IPS DF 6.9 (cell line): ENCODE data around the gene OR2AT4.
"Not testable (repeated sequence)": the region's sequence is repeated elsewhere in the genome, so short reads cannot be mapped to it uniquely, and the experiment has no call there.

ENCODE experiments used
- DNase-seq: peaks from one replicate; pipeline ENCODE4 v3.0.0-alpha.2; 2013; ENCODE audit warnings: low read depth, low spot score
- H3K27ac ChIP-seq: one replicate; pipeline ENCODE4 v1.5.1; 2013; ENCODE audit warnings: low read length, control low read depth
- H3K27me3 ChIP-seq: 2 replicates; pipeline ENCODE4 v1.6.1; 2013; ENCODE audit warnings: mild to moderate bottlenecking, low read length; ENCODE audit not compliant: control insufficient read depth, insufficient read depth
- H3K36me3 ChIP-seq: 2 replicates; pipeline ENCODE4 v1.6.1; 2013; ENCODE audit warnings: low read length; ENCODE audit not compliant: control insufficient read depth, insufficient read depth
- H3K4me1 ChIP-seq: 2 replicates; pipeline ENCODE4 v1.6.1; 2013; ENCODE audit warnings: low read length; ENCODE audit not compliant: control insufficient read depth, insufficient read depth
- H3K4me3 ChIP-seq: 2 replicates; pipeline ENCODE4 v1.5.1; 2013; ENCODE audit warnings: mild to moderate bottlenecking, low read length
- H3K9me3 ChIP-seq: 2 replicates; pipeline ENCODE4 v1.6.1; 2013; ENCODE audit warnings: low read length, inconsistent platforms; ENCODE audit not compliant: control insufficient read depth, insufficient read depth
- WGBS: extraction: QIAGEN DNeasy Blood & Tissue Kit; methylation state at CpG from one replicate; pipeline ENCODE4 v1.1.7; 2013; ENCODE audit warnings: mixed read lengths, missing lambda C conversion rate; ENCODE audit not compliant: insufficient read length, insufficient coverage; 5-methylcytosine and 5-hydroxymethylcytosine counted together

Gene OR2AT4

DNA sequence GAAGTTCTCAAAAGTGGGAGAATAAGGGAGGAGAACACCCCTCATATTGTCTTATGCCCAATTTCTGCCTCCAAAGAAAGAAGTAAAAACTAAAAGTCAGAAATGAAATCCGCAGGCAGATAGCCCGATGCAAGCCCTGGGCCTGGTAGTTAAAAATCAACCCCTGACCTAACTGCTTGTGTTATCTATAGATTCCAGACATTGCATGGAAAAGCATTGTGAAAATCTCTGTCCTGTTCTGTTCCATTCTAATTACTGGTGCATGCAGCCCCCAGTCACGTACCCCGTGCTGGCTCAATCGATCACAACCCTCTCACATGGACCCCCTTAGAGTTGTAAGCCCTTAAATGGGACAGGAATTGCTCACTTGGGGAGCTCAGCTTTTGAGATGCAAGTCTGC, 50.0 kb downstream of the OR2AT4 start:
- H3K27me3 ChIP-seq, H3K9me3 ChIP-seq, H3K4me3 ChIP-seq, DNase-seq, H3K27ac ChIP-seq, H3K4me1 ChIP-seq, H3K36me3 ChIP-seq: not testable (repeated sequence)
- WGBS = no CpG with 5 or more reads among the region's 5 CpGs

DNA sequence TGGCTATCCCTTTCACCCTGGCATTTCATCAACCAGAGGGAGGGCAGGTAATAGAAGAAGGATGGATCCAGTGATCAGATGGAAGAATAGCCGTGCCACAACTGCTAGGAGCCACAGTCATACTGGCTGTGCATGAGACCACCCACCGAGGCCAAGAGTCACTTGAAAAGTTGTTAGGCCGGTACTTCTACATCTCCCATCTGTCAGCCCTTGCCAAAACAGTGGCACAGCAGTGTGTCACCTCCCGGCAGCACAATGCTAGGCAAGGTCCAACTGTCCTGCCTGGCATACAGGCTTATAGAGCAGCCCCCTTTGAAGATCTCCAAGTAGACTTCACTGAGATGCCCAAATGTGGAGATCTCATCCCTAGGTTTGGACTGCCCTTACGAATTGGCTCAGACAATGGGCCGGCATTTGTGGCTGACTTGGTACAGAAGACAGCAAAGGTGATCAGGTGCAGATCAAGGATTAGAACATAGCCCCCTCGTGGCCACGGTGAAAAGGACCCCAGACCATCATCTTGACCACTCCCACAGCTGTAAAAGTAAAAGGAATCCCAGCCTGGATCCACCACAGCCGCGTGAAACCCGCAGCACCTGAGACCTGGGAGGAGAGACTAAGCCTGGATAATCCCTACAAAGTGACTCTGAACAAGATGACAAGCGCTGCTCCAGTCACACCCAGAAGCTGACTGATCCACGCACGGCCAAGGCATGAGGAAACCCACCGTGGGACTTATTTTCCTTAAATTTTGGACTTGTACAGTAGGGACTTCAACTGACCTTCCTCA, 52.1 kb downstream of the OR2AT4 start:
- H3K9me3 ChIP-seq, H3K36me3 ChIP-seq, H3K4me1 ChIP-seq, H3K4me3 ChIP-seq, H3K27ac ChIP-seq, DNase-seq, H3K27me3 ChIP-seq: not testable (repeated sequence)
- no CpG with 5 or more reads among the region's 15 CpGs for WGBS

DNA sequence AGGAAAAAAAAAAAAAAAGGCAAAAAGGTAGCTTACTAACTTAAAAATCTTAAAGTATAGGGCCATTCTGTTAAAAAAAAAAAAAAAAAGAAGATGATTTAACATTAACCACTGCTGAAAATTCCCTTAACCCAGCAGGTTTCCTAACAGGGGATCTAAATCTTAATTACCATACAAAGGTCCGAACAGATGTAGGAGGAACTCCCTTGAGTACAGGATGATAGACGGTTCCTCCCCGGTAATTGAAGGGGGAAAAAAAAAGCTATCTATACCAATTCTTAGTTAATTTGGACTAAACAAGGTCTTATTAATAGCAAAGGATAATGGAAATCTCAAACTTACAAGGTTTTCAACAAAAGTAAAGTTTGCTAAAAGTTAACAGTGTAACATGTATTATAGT, 54.9 kb downstream of the OR2AT4 start:
- whole genome bisulfite sequencing = no CpG with 5 or more reads among the region's 3 CpGs
- H3K27me3 ChIP-seq, H3K4me1 ChIP-seq, DNase-seq, H3K36me3 ChIP-seq, H3K27ac ChIP-seq, H3K9me3 ChIP-seq, H3K4me3 ChIP-seq: not testable (repeated sequence)

DNA sequence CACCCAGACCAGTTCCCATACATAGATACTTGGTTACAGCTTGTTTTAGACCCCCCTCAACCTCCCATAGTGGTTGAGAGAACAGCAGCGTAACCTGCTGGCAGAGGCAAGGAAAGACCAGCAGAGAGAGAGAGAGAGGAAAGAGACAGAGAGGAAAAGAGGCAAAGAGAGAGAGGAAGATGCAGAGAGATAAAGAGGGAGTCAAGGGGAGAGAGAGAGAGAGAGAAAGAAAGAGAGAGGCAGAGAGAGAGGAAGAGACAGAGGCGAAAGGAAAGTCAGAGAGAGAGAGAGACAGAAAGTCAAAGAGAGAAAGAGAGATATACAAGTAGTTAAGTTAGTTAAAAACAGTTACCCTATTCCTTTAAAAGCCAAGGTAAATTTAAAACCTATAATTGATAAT, 55.4 kb downstream of the OR2AT4 start:
- H3K36me3 ChIP-seq = no peaks in the 10 kb centered on the region
- no peaks in the 10 kb centered on the region; the same call in 1 of the 2 replicates for H3K4me1 ChIP-seq
- H3K27me3 ChIP-seq = no peaks in the 10 kb centered on the region
- DNase-seq = no peak
- H3K9me3 ChIP-seq = no peaks in the 10 kb centered on the region
- no peak overlapping the region for H3K4me3 ChIP-seq
- H3K27ac ChIP-seq = no peak overlapping the region
- WGBS = no CpG with 5 or more reads among the region's 2 CpGs

DNA sequence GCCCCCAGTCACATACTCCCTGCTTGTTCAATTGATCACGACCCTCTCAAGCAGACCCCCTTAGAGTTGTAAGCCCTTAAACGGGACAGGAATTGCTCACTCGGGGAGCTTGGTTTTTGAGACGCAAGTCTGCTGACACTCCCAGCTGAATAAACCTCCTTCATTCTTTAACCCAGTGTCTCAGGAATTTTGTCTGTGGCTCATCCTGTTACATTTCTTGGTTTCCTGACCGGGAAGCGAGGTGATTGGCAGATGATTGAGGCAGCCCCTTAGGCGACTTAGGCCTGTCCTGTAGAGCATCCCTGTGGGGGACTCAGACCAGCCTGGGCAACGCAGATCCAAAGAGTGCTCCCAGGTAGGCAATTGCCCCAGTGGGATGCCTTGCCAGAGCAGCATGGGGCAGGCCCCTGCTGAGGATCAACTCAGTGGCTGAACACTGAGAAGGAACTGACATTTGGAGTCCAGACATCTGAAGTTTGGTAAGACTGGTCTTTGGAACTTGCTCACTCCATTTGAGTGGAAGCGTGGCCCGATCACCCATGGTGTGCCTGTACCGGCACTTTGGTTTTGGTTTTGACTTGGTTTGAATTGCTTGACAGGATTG, 56.4 kb downstream of the OR2AT4 start:
- H3K4me1 ChIP-seq = no peaks in the 10 kb centered on the region; the same call in 1 of the 2 replicates

DNA sequence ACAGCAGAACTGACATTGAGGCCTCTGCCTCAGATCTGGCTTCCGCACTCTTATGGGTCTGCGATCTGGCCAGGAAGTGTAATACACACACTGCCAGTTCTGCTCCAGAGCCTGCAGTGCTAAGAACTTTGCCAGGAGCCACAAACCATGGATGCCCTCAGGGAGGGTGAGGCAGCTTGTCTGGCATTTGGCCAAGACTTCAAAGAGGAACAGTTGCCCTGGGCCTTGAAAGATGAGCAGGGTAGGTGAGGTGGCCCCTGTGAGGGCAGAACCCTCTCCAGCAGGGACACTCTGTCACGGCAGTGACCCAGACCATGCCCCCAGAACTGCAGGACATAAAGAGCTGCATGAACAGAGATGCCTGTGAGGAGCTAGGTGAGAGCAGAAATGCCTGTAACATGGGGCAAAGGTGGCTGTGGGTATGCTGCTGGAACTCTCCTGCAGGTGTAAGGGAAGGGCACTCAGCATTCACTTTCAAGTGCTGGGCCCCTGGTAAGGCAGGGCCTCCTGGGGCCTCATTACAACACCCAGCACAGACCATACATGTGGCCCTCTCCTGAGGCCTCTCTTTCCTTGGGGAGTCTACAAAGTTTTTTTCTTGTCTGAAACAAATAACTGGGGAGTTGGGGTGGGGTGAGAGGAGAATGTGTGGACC, 60.6 kb downstream of the OR2AT4 start:
- Histone ChIP-seq H3K4me1 (no peaks in the 10 kb centered on the region; the same call in 1 of the 2 replicates), H3K27ac (no peak overlapping the region), H3K36me3 (no peaks in the 10 kb centered on the region), H3K27me3 (no peaks in the 10 kb centered on the region), H3K9me3 (no peaks in the 10 kb centered on the region), H3K4me3 (no peak overlapping the region)
- DNase-seq = no peak
- no CpG with 5 or more reads among the region's 3 CpGs for WGBS

More for the DNA sequence above, 56.4 kb downstream of the OR2AT4 start:
- Histone ChIP-seq H3K36me3 (no peaks in the 10 kb centered on the region), H3K27me3 (no peaks in the 10 kb centered on the region), H3K4me3 (no peak overlapping the region), H3K9me3 (no peaks in the 10 kb centered on the region), H3K27ac (no peak overlapping the region)
- WGBS = no CpG with 5 or more reads among the region's 11 CpGs
- DNase-seq = no peak

DNA sequence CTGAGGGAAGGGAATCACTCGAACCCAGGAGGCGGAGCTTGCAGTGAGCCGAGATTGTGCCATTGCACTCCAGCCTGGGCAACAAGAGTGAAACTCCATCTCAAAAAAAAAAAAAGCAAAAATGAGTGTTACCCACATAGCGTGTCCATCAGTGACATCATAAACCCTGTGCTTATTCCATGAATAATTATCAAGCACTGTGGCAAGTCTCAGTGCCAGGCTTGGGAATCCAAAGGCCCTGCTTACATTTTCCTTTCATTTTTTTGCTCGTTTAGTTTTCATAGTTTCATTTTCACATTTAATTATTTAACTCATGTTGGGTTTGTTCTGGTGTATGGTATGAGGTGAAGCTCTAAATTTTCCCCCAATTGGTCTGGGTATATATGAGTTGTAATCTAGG, 61.4 kb downstream of the OR2AT4 start:
- DNase-seq = no peak
- Histone ChIP-seq H3K9me3 (no peaks in the 10 kb centered on the region), H3K27me3 (no peaks in the 10 kb centered on the region), H3K36me3 (no peaks in the 10 kb centered on the region), H3K4me3 (no peak overlapping the region), H3K27ac (no peak overlapping the region), H3K4me1 (no peaks in the 10 kb centered on the region; the same call in 1 of the 2 replicates)
- WGBS = no CpG with 5 or more reads among the region's 5 CpGs

DNA sequence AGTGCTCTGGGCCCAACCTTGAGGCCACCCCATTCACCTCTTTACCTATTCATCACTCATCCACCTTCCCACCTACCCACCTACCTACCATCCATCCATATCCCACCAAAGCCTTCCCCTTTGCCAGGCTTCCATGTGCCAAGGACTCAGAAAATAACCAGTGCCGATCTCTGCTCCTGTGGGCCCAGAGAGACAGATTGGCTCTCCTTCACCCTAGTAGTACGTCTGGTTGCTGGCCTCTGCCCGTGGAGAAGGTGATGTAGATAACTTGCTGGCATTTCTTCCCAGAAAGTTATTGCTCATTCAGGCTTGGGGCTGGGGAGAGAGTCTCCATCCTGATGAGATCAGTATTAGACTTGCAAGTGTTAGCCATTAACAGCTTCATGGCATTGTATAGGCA, 62.8 kb downstream of the OR2AT4 start:
- Histone ChIP-seq H3K9me3 (no peaks in the 10 kb centered on the region), H3K4me3 (no peak overlapping the region), H3K4me1 (no peaks in the 10 kb centered on the region; the same call in 1 of the 2 replicates), H3K27ac (no peak overlapping the region), H3K36me3 (no peaks in the 10 kb centered on the region), H3K27me3 (no peaks in the 10 kb centered on the region)
- no peak for DNase-seq
- WGBS = no CpG with 5 or more reads among the region's 3 CpGs

DNA sequence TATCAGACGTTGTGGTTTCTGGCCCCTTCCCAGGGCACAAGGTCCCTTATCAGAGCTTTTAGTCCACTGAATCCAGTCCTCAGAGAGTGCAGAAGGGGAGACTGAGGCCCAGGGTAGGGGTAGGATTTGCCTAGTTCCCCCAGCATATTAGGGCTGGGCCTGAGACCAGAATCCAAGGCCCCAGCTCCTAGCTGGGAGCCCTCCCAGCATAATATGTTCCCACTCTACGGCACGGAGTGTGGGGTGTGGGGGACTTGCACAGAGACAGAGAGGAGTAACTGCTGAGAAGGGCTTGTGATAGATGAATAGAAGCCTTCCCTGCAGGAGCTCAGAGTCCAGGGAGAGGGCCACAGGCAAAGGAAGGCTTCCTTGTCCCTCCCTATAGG, 64.1 kb downstream of the OR2AT4 start:
- DNase-seq = no peak
- Histone ChIP-seq H3K9me3 (no peaks in the 10 kb centered on the region), H3K4me3 (no peak overlapping the region), H3K36me3 (no peaks in the 10 kb centered on the region), H3K4me1 (no peaks in the 10 kb centered on the region; the same call in 1 of the 2 replicates), H3K27ac (no peak overlapping the region), H3K27me3 (no peaks in the 10 kb centered on the region)
- no CpG with 5 or more reads among the region's 3 CpGs for WGBS

DNA sequence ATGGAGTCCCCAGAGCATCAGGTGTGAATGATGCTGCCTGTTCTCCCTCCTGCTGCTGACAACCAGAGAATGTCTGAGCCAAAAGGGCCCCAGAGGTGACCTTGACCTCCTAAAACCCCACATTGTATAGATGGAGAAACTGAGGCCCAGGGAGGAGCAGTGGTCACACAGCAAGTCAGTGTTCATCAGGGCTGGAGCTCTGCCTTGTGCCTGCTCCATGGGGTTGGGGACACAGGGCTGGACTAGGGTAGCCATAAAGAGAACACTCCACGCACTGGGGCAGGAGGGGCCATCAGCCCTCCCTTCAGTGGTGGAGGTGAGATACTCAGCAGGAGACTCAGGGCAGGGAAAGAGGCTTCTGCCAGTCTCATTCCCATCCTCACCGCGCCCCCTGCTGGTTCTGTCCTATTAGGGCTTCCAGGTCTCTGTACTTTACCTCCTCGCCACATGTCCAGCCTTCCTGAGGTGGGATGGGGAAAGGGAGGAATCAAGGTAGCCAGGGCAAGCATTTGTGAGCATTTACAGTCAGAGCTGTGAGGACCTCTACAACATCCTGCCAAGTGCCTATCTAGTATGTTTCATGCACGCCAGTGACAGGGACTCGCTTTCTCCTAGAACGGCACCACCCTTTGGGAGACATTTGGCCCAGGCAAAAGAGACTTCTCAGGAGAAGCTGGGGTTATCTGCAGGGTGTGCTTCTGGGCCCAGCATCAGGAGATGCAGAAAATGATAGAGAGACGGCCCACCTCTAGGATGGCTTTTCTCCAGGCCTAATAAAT, 64.7 kb downstream of the OR2AT4 start:
- WGBS = no CpG with 5 or more reads among the region's 8 CpGs
- H3K9me3 ChIP-seq = no peaks in the 10 kb centered on the region
- no peak overlapping the region for H3K4me3 ChIP-seq
- H3K4me1 ChIP-seq = no peaks in the 10 kb centered on the region; the same call in 1 of the 2 replicates
- no peaks in the 10 kb centered on the region for H3K27me3 ChIP-seq
- H3K36me3 ChIP-seq = no peaks in the 10 kb centered on the region
- H3K27ac ChIP-seq = no peak overlapping the region
- DNase-seq = peak; percentile 47
